Choroid plexus epithelial cell (primary cell): ENCODE measurements around the gene USH2A.
A peak's percentile ranks its signal among the peaks of the same experiment; 100 is the strongest.

ENCODE experiments used
- DNase-seq: peaks from one replicate; pipeline ENCODE4 v3.0.0-alpha.2; 2010; ENCODE audit warnings: low read depth
- H3K4me3 ChIP-seq: 2 replicates; pipeline ENCODE4 v1.5.1; 2011; ENCODE audit warnings: low read depth, mild to moderate bottlenecking, control low read depth, low read length, moderate library complexity
- TF ChIP-seq, protein P1 (sequence below): conservative IDR thresholded peaks from 2 replicates; pipeline ENCODE4 v1.5.1; 2011; ENCODE audit warnings: low read depth, mild to moderate bottlenecking, control low read depth, inconsistent platforms, low read length, moderate library complexity

USH2A gene

DNA sequence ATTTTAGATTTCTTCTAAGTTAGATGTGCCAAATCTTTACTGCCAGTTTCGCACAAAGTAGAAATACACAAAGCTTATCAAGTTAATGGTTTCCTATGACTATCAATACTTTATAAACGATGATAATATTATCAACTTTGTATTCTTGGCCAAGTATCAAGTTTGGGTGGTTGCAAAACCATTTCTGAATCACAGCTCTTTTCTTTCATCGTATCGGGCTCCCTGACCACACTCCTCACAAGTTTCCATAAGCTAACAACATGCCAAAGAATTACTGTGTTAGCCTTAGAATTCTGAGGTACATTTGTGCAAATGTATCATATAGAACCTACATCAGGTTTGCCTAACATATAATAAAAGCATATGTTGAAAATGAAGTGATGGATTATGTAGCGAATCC lies 545.1 kb downstream of the USH2A start:
- H3K4me3 ChIP-seq = no peak overlapping the region
- peak; percentile 10 for DNase-seq
- TF ChIP-seq, protein P1, sequence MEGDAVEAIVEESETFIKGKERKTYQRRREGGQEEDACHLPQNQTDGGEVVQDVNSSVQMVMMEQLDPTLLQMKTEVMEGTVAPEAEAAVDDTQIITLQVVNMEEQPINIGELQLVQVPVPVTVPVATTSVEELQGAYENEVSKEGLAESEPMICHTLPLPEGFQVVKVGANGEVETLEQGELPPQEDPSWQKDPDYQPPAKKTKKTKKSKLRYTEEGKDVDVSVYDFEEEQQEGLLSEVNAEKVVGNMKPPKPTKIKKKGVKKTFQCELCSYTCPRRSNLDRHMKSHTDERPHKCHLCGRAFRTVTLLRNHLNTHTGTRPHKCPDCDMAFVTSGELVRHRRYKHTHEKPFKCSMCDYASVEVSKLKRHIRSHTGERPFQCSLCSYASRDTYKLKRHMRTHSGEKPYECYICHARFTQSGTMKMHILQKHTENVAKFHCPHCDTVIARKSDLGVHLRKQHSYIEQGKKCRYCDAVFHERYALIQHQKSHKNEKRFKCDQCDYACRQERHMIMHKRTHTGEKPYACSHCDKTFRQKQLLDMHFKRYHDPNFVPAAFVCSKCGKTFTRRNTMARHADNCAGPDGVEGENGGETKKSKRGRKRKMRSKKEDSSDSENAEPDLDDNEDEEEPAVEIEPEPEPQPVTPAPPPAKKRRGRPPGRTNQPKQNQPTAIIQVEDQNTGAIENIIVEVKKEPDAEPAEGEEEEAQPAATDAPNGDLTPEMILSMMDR = no peak

DNA sequence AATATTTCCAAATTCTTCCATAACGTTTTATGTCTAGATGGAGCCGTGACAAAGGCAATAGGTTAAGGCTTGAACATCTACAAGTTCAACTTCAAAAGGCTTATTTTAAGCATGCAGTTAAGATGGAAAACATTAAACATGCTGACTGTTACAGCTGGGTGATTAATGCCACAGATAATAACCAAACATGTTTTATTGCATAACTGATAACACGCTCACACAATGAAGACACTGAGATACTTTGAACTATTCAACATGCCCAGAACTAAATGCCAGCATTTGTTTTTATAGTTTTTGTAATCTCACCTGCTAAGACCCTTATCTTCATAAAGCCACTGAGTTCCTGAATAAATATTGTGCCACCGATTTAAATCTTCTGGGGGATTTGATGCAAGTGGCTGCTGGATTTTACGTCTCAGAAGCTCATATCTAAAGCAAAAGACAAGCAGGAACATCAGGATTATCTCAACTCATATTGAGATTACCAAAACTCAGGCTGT lies 545.7 kb downstream of the USH2A start:
- TF ChIP-seq, protein P1 = no peak
- H3K4me3 ChIP-seq = no peak overlapping the region
- no peak for DNase-seq

DNA sequence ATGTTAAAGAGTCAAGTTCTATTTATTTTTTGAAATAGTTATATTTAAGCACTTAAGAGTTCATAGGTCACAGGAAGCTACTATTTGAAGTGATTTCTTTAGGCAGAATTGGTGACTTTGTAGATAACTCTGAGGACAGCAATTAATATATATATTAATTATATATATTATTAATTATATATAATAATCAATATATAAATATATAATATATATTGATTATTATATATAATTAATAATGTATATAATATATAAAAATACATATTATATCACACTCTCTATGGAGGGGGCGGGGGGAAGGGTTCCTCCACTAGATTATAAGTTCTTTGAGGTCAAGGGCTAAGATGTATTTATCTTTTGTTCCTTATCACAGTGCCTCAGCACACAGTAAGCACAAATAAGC lies 547.5 kb downstream of the USH2A start:
- no peak overlapping the region for H3K4me3 ChIP-seq
- DNase-seq = no peak
- TF ChIP-seq, protein P1 = no peak

DNA sequence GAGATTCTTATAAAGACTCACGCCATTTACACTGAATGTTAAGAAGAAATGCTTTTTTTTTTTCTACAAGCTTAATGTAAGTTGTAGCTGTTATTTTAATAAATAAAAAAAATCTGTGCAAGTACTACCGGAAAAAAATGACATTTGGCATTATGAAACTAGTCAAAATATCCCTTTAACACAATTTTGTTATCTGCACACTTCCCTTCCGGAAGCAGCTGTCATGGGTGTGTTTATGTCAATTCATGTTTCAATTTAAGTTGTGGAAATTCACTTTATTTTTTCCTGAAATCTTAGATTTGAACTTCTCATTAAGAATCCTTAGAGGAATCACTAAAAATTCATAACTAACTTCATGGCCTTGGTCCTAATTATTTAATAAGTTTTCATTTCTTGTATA lies 548.0 kb downstream of the USH2A start:
- no peak overlapping the region for H3K4me3 ChIP-seq
- TF ChIP-seq, protein P1 = no peak
- DNase-seq = no peak

DNA sequence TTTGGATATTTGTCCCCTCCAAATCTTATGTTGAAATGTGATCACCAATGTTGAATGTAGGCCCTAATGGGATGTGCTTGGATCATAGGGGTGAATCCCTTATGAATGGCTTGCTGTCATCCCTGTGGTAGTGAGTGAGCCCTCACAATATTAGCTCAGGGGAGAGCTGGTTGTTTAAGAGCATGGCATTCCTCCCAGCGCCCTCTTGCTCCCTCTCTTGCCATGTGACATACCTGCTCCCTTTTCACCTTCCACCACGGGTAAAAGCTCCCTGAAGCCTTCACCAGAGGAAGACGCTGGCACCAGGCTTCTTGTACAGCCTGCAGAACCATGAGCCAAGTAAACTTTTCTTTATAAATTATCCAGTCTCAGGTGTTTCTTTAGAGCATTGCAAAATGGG lies 550.6 kb downstream of the USH2A start:
- DNase-seq = no peak
- TF ChIP-seq, protein P1 = no peak

DNA sequence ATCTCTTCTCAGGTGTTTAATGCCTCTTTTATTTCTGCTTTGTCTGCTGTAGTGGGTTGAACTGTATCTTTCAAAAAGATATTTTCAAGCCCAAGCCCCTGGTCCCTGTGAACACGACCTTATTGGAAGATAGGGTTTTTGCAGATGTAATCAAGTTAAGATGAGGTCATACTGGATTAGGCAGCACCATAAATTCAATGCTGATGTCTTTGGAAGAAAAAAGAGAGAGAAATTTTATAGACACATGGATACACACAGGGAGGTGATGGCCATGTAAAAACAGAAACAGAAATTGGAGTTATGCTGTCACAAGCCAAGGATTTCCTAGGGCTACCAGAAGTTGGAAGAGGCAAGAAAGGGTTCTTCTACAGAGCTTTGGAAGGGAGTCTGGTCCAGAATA lies 554.7 kb downstream of the USH2A start:
- DNase-seq = no peak
- no peak overlapping the region for H3K4me3 ChIP-seq
- TF ChIP-seq, protein P1 = no peak

More for the DNA sequence above, 550.6 kb downstream of the USH2A start:
- H3K4me3 ChIP-seq = no peak overlapping the region

DNA sequence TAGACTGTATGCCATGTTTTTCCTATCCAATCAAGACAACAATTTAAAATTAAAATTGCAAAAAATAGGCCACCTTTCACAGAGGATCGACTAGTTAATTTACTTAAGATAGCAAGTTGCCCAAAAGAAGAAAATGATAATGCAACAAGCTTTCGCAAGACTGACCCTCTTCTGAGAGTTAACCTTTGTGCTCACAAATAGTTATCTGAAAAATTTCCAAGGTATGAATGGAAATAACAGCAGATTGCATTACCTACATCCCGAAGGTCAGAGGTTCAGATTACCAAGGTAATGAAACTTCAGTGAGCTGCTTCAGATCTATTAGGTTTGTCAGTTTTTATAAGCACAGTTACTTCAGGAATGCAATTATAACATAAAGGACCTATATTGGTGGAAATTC lies 558.2 kb downstream of the USH2A start:
- TF ChIP-seq, protein P1 = no peak
- no peak for DNase-seq
- no peak overlapping the region for H3K4me3 ChIP-seq
